ENCODE measurements around the gene CTIF.
"Not testable (repeated sequence)": the region's sequence is repeated elsewhere in the genome, so short reads cannot be mapped to it uniquely, and the experiment has no call there.

Gene CTIF

DNA sequence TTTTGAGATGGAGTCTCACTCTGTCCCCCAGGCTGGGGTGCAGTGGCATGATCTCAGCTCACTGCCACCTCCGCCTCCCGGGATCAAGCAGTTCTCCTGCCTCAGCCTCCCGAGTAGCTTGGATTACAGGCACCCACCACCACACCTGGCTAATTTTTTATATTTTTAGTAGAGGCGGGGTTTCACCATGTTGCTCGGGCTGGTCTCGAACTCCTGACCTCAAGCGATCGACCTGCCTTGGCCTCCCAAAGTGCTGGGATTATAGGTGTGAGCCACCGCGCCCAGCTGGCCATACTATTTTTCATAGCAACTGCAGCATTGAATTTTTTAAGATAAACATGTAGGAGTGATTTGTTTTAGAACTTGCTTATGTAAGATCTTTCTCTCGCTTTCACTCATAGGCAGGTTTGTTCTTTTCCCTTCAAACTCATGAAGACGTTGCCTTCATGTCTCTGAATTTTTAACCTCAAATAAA is 273.2 kb downstream of the CTIF start:
- DNase-seq: not testable (repeated sequence)

DNA sequence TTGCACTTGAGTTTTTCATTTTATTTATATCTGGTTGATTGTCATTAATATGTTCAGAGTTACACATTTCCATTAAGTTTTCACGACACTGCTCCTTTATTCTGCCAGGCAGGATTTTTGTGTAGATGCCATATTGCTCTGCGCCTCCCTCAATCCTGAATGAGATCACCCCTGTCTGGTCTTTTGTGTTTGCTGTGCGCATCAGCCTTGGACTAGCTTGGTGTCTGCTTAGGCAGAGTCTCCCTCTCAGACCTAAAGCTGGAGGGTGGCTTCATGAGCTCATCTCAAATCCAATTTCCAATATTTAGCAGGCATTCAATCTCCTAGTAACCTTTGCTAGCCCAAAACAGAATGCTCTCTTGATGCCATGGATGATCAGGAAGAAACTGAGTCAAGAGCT is 274.5 kb downstream of the CTIF start:
- DNase-seq: no peak

DNA sequence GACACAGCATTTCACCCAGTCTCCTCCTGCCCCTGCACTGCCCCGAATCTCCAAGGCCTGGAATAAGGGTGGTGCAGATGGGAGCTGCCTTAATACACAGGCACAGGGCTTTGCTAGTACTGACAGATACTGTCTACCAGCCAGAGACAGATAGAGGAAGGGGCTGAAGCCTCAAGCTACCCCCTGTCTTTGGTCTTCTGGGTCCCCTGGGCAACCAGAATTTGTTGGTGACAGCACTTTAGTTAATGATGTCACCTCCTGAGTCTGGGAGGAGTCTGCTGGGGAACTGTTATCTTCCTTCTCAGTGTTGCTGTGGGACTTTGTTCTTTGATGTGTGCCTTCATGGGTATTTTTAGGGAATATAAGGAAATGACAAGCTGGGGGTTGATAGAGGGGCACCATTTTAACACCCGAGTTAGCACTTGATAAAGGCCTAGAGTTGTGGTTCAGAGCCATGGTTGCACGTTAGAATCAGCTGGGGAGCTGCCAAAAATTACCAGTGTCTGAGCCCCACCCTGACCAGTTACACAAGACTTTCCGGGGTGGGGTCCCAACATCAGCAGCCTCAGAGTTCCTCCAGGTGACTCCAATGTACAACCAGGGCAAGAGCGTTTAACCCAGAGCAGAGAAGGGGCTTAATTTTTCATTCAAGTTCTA is 275.1 kb downstream of the CTIF start:
- no peak for DNase-seq

GRCh38 chr18:48814490-48815178 is 275.8 kb downstream of the CTIF start:
- DNase-seq: no peak

GRCh38 chr18:48815179-48815515 is 276.3 kb downstream of the CTIF start:
- no peak for DNase-seq

DNA sequence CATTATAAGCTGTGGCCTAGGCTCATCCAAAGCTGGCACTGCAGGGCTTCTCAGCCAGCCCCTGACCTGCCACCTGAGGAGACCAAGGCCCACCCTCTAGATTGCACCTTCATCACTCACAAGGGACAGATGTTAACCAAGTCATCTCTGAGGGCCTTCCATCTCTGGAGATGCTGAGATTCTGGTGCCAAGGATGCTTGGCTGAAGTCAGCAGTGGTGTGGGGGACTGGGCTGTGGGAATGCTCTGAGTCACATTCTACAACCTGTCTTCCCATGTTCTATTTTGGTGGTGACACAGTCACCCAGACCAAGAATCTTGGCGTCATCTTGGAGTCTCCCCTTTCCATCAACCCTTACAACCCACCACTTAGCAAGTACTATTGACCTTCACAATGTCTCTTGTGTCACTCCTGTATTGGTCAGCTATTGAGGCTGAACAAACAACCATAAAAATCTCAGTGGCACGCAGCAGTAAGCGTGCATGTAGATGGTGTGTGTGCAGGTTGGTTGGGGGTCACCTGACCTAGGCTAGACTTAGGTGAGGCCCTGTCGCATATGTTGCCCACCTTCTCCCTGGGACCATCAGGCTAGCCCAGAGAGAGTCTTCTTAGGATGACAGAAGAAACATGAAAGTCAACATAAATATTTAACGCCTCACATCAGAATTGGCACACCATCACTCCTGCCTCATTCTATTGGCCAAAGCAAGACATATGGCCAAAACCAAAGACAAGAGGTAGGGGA is 276.9 kb downstream of the CTIF start:
- no peak for DNase-seq

- DNase-seq: no peak
Observed at GRCh38 chr18:48816554-48816953, 277.7 kb downstream of the CTIF start.

DNA sequence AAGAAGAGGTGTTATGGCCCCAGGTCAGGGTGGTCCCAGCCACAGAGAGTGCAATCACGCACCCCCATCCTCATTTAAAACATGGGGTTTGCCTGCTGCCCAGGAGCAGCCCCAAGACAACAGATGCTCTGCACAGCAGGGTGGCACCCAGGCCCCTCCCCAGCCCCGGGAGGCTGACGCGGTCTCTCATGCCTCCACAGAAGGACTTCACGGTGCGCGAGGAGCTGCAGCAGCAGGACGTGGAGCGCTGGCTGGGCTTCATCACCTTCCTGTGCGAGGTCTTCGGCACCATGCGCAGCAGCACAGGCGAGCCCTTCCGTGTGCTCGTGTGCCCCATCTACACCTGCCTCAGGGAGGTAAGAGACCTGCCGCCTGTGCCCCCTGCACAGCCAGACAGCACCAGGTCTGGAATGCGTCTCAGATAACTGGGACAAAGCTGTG is 278.2 kb downstream of the CTIF start:
- DNase-seq: no peak

GRCh38 chr18:48818329-48819254 is 279.8 kb downstream of the CTIF start:
- DNase-seq: no peak

DNA sequence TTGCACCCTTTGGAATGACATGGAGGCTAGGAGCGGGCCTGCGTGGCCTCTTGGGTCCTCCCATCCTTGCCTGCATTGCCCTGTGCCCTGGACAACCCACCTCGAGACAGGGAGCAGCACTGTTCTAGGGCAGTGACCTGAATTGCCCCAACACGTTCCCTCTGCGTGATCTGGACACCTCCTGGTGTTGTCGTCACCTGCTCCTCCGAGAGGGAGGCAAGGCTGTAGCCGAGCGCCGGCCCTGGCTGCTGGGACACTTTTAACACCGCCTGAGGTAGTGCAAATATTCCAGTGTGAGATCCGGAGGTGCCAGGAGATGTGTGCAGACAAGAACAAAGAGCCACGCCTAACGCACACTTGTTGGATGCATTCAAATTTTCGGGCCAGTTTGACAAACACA is 280.4 kb downstream of the CTIF start:
- no peak for DNase-seq

DNA sequence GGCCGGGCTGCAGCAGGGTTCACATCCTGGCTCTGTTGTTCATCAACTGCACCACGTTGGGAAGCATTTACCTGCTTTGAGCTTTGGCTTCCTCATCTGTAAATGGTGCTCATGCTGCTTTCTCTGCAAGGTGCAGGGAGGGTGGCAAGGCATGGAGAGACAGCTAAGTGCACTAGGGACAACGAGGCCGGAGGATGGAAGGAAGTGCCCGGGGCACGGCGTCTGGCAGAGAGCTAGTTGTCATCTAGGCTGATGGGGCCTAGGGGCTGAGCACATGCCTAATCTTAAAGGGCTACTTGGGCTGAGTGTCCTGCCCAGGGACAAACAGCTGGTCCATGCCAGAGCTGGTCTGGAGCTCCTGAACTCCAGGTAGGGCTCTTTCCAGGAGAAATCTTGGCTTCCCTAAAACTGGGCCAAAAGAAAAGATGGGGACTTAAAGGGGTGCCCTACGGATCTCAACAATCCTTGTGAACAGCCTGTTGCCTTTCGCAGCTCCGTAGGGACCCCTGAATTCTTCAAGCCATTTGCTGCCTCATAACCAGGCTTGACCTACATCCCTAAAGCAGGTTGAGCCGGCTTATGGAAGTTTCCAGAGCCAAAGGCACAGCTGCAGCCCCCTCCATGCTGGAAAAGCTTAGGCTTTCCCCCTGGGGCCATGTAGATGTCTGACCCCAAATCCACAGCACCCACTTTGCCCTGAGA is 281.1 kb downstream of the CTIF start:
- DNase-seq: no peak

- no peak for DNase-seq
Observed at GRCh38 chr18:48820483-48821250, 281.8 kb downstream of the CTIF start.

DNA sequence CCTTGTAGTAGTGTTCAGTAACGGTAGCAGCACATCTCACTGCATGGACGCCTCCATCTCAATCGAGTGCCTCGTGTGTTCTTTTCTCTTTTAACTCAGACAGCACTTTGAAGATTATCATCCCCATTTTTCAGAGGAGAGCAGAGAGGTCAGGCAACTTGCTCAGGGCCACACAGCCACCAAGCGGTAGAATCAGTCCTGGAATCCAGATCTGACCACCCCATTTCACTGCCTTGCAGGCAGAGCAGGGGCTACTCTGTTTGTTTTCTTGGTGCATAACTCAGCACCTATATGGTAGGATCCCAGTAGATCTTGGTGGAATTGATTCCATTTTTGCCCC is 282.4 kb downstream of the CTIF start:
- no peak for DNase-seq

GRCh38 chr18:48821845-48822244 is 283.0 kb downstream of the CTIF start:
- no peak for DNase-seq

- DNase-seq: no peak
Observed at GRCh38 chr18:48824231-48824970, 285.6 kb downstream of the CTIF start.

DNA sequence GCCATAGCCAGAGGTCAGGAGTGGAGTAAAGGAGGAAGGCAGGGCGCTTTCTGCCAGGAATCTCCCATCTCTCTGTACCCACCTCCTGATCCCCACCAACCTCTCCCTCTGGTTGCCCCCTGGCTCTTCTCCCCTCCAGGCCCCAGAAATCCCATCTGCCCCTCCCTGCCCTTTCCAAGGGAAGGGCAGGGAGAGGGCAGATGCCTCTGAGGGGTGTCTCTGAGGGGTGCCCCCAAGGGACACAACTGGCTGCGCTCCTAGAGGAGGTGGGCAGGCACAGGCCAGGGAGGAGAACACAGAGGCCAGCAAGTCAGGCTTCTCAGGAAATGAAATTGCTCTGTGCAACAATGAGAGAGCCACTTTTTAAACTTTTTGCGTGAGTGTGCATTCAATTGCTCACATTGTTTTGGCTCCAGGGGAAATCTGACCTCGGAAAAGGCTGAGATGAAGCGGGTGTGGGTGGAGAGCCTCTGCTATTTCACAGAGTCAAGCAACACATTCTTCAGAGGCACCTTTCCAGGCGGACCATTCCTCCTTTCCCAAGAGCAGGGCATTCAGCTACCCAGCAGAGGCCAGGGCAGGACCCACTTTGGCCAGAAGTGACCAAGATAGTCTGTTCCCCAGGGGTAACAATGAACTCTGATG is 286.4 kb downstream of the CTIF start:
- DNase-seq: no peak

DNA sequence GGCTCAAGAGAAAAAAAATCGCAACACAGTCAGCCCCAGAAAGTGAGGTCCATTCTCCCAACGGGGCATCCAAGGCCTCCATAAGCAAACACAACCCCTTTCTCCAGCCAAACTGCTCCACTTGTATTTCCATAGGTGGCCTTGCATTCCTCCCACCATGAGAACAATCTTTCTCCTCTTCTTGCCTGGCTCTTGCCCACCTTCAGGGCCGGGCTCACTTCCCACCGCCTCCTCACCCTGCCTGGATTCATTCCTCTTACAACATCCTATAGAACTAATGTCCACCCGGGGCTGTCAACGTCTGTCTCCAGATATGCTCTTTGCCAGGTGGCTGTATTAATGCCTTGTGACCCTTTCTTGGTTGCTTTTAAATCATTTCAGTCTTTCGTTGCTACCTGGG is 287.4 kb downstream of the CTIF start:
- no peak for DNase-seq

DNA sequence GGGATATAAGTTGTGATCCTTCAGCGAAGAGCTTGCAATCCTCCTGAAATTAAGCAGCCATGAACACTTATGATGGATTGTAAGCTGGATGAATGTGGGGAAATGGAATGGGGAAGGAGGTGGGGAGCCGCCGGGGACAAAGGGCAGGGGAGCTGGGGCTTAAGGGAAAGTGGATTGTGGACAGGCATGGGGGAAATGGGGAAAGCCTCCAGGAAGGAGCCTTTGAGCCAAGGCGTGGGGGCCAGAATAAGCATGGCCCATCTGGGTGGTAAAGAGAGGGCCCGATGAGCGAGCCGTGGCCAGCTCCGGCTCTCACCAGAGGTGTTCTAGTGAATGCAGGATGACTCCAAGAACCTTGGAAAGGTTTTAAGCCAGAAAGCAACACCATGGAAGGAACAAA is 288.0 kb downstream of the CTIF start:
- no peak for DNase-seq

DNA sequence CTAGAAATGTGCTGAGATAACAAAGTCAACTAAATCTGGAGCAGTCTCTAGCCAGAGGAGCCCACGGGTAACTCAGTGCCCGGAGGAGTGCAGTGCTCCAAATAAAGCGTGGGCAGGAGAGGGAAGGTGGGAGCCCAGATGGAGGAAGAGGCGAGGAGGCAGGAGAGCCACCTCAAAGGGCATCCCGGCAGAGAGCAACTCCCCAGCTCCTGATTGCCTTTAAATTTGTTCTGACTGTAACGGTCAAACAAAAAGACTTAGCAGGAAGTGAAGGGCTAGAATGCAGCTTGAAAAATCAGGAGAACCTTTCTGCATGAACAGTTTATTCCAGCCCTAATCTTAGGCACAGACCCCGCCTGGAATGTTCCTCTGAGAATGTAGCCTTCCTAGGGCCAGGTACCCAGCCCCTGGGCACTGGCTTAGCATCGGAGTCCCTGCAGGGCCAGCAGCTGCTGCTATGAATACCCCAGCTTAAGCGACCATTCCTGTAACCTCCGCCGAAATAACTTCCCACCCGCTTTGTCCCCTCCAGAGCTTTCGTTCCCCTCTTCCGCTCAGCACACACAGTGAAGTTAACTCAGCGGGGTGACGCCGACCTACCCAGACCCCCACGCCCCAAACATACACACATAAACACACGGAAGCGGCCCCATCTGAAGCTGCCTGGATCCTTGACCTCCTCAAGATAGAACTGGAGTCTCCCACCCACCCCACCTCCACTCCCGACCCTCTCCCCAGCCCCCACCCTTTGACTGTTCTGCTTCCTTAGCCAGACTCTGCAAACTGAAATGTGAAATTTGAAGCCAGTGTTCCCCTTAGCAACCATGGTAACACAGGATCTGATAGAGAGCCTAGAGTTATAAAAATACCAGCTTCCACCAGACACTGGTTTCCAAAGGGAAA is 288.7 kb downstream of the CTIF start:
- DNase-seq: no peak

Data from KG1 (cell line).